ENCODE data around the gene OS9. TPM values are rescaled to one million over a fixed set of nuclear protein-coding genes. Genes with fewer than 3 reads are reported as not detected.

OS9 gene
- total RNA-seq, 1 donor from 2014 or later: 233 TPM

GRCh38 chr12:57693317-57693658 lies 644 bp upstream of the OS9 start:
- Histone ChIP-seq H3K9me3 (no peaks in the 10 kb centered on the region), H3K4me1 (peaks cover 0 to 7% of the 10 kb centered on the region in 2 donors), H3K4me3 (peak overlapping the region; percentile 40 to 42), H3K27me3 (no peaks in the 10 kb centered on the region), H3K27ac (no peak overlapping the region), H3K36me3 (peaks cover 21% of the 10 kb centered on the region in 2 donors)
- intact Hi-C loops (cut with DNase I): loop anchor here (1.0 to 5.0 kb wide), 2 partner anchors 51 to 81 kb away; partner anchors contain the start of gene ARHGEF25
- no peak for TF ChIP-seq CTCF (IDR thresholded peaks at IDR 0.05)
- no peak for DNase-seq (ENCODE audit: low spot score in 2 of 2)

- DNase-seq (ENCODE audit: low spot score in 2 of 2): no peak
- TF ChIP-seq CTCF (IDR thresholded peaks at IDR 0.05): no peak
- Histone ChIP-seq H3K9me3 (no peaks in the 10 kb centered on the region), H3K27ac (peak overlapping the region; percentile 62 to 79), H3K4me1 (peaks cover 0 to 7% of the 10 kb centered on the region in 2 donors), H3K4me3 (peak overlapping the region; percentile 75 to 77), H3K36me3 (peaks cover 21 to 30% of the 10 kb centered on the region in 2 donors), H3K27me3 (no peaks in the 10 kb centered on the region)
- intact Hi-C loops (cut with DNase I): loop anchor here (2.0 to 5.0 kb wide), 2 partner anchors 62 to 82 kb away; partner anchors contain the start of genes ARHGEF25 and B4GALNT1
Observed at GRCh38 chr12:57694459-57695019, 607 bp downstream of the OS9 start.

GRCh38 chr12:57695770-57696432 lies 2.0 kb downstream of the OS9 start:
- no peak for TF ChIP-seq CTCF (IDR thresholded peaks at IDR 0.05)

GRCh38 chr12:57697076-57697475 lies 3.1 kb downstream of the OS9 start:
- H3K4me1 ChIP-seq: peaks cover 0 to 7% of the 10 kb centered on the region in 2 donors
- H3K9me3 ChIP-seq: no peaks in the 10 kb centered on the region
- no peak for DNase-seq (ENCODE audit: low spot score in 2 of 2)
- H3K36me3 ChIP-seq: peaks cover 21 to 45% of the 10 kb centered on the region in 2 donors
- no peak overlapping the region for H3K4me3 ChIP-seq
- intact Hi-C loops (cut with DNase I): no loop called here
- no peak for TF ChIP-seq CTCF (IDR thresholded peaks at IDR 0.05)
- no peak overlapping the region for H3K27ac ChIP-seq
- no peaks in the 10 kb centered on the region for H3K27me3 ChIP-seq

More at GRCh38 chr12:57695770-57696432, 2.0 kb downstream of the OS9 start:
- Histone ChIP-seq H3K4me3 (no peak overlapping the region), H3K27ac (no peak overlapping the region), H3K4me1 (peaks cover 0 to 7% of the 10 kb centered on the region in 2 donors), H3K9me3 (no peaks in the 10 kb centered on the region), H3K27me3 (no peaks in the 10 kb centered on the region), H3K36me3 (peaks cover 21 to 38% of the 10 kb centered on the region in 2 donors)
- intact Hi-C loops (cut with DNase I): loop anchor here (2.0 kb wide), 1 partner anchor 63 kb away; the partner anchor contains the start of gene B4GALNT1
- DNase-seq (ENCODE audit: low spot score in 2 of 2): no peak

- Histone ChIP-seq H3K27me3 (no peaks in the 10 kb centered on the region), H3K4me1 (peaks cover 0 to 7% of the 10 kb centered on the region in 2 donors), H3K36me3 (peaks cover 26 to 57% of the 10 kb centered on the region in 2 donors), H3K9me3 (no peaks in the 10 kb centered on the region), H3K27ac (no peak overlapping the region), H3K4me3 (no peak overlapping the region)
- intact Hi-C loops (cut with DNase I): no loop called here
- no peak for TF ChIP-seq CTCF (IDR thresholded peaks at IDR 0.05)
- DNase-seq (ENCODE audit: low spot score in 2 of 2): no peak
Observed at GRCh38 chr12:57698414-57698813, 4.5 kb downstream of the OS9 start.

Data from ascending aorta (tissue), 2 donors.